ENCODE data around the gene PP2D1. TPM values are rescaled to one million over a fixed set of nuclear protein-coding genes. Genes with fewer than 3 reads are reported as not detected.

PP2D1 gene
- total RNA-seq = not detected in 2 replicates

- no peak for DNase-seq (ENCODE audit: low read depth)
- H3K4me3 ChIP-seq (ENCODE audit: low read depth, low read length) = no peak within 1 kb of the TSS
- no peak for TF ChIP-seq CTCF (conservative IDR thresholded peaks at IDR 0.05; ENCODE audit: low read depth, low read length)
Observed at GRCh38 chr3:20012164-20012563, at the start of gene PP2D1. PP2D1 (minus strand) TSS chr3:20012264; CDS start chr3:20012072, 192 bp downstream.

GRCh38 chr3:20060974-20061685, 49.1 kb upstream of the PP2D1 start:
- peak overlapping the region; percentile 2 for H3K4me3 ChIP-seq (ENCODE audit: low read depth, low read length)
- no peak for TF ChIP-seq CTCF (conservative IDR thresholded peaks at IDR 0.05; ENCODE audit: low read depth, low read length)
- peak; percentile 59 for DNase-seq (ENCODE audit: low read depth)

- no peak overlapping the region for H3K4me3 ChIP-seq (ENCODE audit: low read depth, low read length)
- no peak for TF ChIP-seq CTCF (conservative IDR thresholded peaks at IDR 0.05; ENCODE audit: low read depth, low read length)
- no peak for DNase-seq (ENCODE audit: low read depth)
Observed at GRCh38 chr3:20059929-20060328, 47.9 kb upstream of the PP2D1 start.

- TF ChIP-seq CTCF (conservative IDR thresholded peaks at IDR 0.05; ENCODE audit: low read depth, low read length) = no peak
- no peak for DNase-seq (ENCODE audit: low read depth)
- H3K4me3 ChIP-seq (ENCODE audit: low read depth, low read length) = no peak overlapping the region
Observed at GRCh38 chr3:20057612-20058180, 45.6 kb upstream of the PP2D1 start.

GRCh38 chr3:20056725-20057611, 44.9 kb upstream of the PP2D1 start:
- no peak for TF ChIP-seq CTCF (conservative IDR thresholded peaks at IDR 0.05; ENCODE audit: low read depth, low read length)
- peak; percentile 83 for DNase-seq (ENCODE audit: low read depth)

GRCh38 chr3:20055842-20056241, 43.8 kb upstream of the PP2D1 start:
- H3K4me3 ChIP-seq (ENCODE audit: low read depth, low read length) = no peak overlapping the region
- no peak for TF ChIP-seq CTCF (conservative IDR thresholded peaks at IDR 0.05; ENCODE audit: low read depth, low read length)
- DNase-seq (ENCODE audit: low read depth) = no peak

More at GRCh38 chr3:20056725-20057611, 44.9 kb upstream of the PP2D1 start:
- no peak overlapping the region for H3K4me3 ChIP-seq (ENCODE audit: low read depth, low read length)

Measured in epithelial cell of proximal tubule (primary cell).